Activated naive CD4-positive, alpha-beta T cell treated with anti-CD3 and anti-CD28 coated beads, Interleukin-2, amount 50 U/mL, for 16 hours (primary cell): Measurements from ENCODE around the gene HOXA3.

Source experiments
- DNase-seq: peaks from one replicate; pipeline ENCODE4 v3.0.0-alpha.2; 2020

Gene HOXA3

DNA sequence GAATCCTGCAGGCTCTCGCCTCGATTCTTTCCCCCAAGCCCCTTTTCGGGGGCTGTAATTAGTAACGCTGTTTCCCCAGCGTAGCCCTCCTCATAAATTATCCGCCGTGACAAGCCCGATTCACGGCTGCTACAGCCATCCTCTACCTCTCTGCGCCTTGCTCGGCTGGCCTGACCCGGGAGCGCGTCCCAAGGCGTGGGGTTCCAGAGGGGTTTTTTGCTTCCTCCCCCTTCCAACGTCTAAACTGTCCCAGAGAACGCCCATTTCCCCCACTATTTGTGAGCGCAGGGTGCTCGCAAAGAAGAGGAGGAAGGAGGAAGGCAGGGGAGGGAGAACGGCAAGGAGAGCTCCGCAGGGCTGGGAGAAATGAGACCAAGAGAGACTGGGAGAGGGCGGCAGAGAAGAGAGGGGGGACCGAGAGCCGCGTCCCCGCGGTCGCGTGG, 9.8 kb downstream of the HOXA3 start:
- no peak for DNase-seq

DNA sequence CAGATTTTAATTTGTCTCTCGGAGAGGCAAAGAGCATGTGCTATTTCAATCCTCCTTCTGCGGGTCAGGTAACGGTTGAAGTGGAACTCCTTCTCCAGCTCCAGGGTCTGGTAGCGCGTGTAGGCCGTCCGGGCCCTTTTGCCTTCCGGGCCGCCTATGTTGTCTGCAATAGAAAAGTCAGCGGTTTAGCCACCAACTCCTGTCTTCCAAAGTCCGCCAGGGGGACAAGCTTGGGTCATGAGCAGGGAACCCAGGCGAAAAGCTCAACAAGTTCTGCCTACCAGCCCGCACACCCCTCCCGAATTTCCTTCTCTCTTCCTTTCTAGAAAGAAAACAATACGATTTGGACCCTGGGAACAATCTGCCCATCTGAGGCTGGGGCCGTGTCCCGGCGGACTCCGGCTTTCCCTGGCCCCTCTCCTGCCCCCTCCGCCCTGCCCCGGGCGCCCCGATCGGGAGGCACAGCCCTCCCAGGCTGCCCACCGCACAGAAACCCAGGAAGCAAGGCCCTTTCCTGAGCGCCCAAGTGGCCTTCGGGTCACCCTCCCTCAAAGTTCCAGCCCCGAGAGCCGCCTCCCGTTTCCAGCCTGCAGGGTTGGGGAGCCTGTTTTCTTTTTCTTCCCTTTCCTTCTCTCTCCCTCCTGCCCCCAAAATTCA, 10.3 kb downstream of the HOXA3 start:
- no peak for DNase-seq

DNA sequence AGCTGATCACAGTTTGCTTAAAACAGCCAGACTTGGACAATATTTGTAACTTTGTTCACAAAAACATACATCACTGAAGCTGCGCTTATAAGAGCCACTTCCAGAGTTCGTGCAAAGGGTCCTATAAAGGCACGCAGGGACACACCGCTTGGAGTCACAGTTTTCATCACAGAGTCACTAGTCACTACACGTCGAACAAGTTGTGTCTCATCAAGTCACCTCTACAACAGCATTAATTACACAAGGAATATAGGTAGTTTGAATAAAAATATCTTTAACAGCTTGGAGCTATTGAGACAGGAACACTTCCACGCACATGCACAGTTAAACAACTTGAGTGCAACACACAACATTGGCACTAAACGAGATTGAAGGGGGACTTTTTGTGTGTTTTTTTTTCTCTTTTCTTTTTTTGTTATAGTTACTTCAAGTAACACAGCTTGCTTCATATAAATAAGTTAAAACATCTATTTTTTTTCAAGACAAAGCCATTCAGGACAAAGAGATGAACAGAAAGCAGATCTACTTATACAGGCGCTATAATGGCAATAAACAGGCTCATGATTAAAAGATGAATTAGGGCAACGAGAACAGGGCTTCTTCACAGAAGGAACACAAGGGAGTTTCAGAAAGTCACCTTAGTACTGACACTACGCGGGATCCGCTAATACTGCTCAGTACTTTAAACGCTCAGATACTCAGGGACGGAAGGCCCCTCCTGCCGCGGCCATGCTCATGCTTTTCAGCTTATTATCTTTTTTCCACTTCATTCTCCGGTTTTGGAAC, 11.1 kb downstream of the HOXA3 start:
- DNase-seq, result no peak

DNA sequence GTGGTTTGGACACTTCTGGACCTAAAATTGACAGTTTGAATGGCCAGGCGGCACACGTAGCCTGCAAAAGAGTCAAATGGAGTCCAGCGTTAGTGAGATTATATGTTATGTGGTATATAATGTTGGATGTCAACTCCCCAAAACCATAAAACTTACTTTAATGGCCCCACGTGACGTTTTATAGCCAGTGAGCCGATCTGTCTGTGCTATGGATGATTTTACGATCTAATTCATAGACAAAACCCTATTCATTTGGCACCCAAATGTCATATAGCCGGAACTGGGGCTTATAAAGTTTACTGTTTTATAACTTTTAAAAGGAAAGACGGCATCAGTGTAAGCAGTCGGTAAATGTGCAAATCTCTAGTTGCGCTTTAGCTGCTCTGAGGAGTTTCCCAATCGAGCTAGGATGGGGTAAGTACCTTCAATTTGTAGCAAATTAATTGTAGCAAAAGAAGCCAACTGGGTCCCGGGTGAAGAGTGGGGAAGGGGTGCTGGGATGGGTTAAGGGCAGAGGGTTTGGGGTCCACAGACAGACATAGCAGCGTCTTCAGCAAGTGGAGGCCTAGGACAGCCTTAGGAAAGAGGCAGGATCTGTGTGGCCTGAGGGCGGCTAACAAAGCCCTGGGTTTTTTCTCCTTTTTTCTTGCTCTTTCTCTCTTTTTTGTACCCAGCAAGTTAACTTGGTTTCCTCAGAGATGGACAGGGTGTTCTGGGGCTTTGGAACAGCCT, 12.1 kb downstream of the HOXA3 start:
- DNase-seq, result no peak

DNA sequence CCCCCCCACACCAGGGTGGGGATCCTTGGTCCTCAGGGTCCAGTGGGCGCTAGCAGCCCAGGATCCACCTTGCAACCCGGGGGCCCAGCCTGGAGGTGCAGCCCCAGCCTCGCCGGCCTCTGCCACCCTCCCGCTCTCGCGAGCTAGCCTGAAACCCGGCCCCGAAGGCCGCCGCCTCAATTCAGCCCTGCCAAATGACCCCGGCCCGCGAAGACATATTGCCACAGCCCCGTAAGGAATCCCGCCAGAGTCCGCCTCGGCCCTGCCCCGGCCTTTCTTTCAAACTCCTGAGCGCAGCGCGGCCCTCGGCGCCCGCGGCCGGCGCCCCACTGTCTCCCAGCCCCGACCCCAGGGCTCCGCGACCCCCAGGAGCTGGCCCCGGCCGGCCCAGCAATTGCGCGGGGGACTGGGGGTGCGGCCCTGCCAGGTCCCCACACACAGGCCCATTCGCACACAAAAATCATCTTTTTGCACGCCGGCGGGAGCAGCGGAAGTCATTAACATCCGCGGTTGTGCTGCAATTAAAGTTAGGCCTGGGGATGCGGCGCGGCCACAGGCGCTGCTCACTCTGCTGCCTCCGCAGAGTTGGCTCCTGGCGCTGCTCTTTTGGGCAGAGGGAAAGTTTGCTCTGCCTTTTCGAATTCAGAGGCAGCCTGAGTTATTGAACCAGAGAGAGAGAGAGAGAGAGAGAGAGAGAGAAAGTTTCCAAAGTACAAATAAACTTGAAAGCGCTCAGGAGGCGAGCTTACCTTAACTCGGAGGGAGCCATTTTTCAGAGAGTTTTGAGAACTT, 12.9 kb downstream of the HOXA3 start:
- no peak for DNase-seq

DNA sequence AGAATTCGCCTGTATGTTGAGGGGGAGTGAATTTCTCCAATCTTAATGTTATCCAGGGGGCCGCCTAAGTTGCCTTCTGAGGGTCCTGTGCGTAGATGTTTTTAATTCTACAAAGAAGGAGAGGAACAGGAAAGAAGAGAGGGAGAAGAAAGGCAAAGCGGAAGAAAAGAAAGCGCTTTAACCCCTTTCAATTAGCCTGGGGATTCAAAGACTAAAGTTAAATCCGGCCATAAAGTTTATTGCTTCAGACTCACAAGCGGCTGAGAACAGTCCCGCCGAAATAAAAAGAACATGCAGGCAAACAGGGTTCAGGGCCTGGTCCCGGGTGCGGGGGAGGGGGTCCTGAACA, 13.4 kb downstream of the HOXA3 start:
- DNase-seq, result no peak

DNA sequence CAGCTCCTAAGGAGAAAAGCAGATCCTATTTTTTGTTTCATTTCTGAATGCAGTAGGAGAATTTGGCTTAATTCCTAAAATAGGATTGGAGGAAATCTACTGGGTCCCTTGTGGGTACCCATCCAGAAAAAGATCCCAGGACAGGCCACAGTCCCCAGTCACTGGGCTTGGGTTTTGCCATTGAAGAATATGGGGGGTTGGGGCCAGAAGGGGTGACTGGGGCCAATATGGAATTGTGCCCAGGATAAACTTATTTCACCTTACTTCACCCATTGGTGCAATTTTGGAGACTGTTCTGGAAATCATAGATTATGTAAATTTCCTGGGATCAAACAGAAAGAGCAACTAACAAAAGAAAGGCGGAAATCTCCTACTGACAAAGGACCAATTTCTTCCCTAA, 13.9 kb downstream of the HOXA3 start:
- DNase-seq, result no peak

DNA sequence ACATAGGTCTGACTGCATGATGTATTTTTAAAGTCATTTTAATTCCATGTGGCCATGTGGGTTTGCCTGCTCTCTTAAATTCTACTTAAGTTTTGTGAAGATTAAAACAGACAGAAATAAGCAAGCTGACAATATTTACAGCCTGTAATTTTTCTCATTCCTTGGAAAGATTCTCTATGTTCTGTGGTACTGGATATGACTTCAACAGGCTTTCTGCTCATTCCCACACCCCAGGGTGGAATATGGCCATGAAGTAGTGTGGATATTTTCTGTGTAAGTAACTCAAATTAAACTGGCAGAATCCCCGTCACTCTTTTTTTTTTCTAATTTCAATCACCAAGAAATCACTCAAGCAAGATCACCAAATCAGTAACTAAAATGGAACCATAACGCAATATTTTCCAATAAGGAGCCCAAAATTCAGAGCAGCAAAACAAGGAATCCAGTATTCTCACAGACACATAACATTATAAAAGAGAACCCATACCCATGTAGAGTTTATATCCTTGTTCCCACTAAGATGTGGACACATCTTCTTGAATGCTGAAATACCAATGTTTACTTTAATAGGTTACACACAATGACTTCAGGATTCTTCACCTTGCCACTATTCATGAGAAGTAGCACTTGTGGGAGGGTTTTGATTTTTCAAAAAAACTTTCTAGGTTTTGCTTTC, 14.6 kb downstream of the HOXA3 start:
- no peak for DNase-seq

DNA sequence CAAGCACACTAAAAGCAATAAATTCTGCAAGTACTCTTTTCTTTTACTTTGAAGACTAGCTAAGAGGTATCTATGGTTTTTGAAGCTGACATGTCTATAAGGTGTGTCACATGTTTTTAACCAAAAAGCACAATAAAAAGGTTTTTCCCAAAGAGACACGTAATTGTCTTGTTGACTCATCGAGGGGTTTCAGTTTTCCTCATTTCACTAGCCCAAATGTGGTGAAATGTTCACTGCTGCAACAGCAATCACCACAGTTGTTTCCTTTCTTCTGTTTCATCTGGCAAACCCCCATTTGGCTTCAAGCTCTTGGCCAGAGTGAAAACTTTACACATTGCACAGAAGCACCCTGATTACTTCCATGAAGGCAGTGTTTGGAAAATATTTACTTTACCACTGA, 18.0 kb downstream of the HOXA3 start:
- no peak for DNase-seq

DNA sequence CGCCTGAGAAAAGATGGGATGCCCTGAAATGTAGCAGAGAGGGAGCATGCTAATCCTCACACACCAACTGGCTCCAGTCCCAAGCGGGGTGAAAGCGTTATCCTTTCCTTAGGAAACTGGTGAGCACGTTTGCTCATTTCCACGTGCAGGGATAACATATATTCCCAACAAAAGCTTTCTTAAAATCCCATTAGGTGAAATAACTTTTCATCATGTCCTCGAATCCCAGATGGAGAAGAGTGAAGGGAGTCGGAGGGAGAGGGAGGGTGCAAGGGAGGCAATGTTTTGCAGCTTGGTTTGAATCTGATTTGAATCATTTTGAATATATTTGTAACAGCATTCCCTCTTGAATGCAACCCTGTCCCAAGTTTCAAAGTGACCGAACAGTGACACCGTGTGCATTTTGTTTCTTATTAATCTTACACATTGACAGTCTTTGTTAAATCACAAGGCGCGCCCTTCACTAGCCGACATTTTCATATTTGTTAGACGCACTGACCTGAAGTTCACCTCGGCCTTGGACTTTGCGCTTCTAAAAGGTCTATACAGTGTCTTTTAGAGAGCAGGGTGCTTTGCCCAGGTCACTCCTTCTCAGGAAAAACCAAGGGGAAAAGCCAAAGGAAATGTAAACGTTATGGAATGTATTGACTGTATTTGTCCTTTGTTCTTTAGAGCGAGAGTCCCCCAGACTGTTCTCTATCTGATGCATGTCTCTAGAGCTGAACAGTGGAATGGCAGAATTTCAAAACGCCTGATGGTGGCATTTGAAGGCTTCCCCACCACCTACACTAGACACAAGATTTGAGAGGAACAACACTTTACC, 18.8 kb downstream of the HOXA3 start:
- DNase-seq, result no peak

DNA sequence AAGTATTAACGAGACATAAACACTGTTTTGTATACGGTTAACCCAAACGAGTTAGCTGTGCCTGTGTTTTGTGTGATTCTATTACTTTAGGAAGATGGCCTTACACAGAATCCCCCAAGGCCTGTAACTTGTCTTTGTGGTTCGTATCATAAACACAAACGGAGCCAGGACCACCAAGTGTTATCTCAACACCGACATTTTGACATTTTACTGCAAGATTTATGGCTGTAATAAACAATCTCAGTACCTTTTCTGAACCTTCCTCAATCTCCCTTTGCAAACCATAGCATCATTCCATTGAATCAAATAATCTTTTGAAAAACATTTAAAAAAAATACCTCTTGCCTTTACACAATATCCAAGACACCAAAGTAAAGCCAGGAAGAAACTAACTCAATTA, 19.4 kb downstream of the HOXA3 start:
- no peak for DNase-seq

DNA sequence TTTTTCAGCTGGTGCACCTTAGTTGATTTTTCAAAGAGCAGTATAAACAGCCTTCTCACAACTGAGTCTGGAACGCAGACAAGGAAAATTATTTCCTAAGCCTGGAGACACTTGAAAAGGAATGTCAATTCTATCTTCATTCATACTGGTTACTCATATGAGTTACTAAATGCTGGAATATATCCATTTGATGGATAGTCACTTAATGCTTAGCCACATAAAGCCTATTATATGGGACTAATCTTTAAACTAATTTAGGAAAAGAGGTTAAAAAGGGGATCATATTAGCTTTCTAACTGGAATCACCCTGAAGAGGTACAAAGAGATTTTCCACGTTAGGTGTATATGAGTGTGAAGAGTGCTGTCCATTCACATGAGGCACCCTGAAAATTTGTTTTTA, 20.2 kb downstream of the HOXA3 start:
- no peak for DNase-seq

DNA sequence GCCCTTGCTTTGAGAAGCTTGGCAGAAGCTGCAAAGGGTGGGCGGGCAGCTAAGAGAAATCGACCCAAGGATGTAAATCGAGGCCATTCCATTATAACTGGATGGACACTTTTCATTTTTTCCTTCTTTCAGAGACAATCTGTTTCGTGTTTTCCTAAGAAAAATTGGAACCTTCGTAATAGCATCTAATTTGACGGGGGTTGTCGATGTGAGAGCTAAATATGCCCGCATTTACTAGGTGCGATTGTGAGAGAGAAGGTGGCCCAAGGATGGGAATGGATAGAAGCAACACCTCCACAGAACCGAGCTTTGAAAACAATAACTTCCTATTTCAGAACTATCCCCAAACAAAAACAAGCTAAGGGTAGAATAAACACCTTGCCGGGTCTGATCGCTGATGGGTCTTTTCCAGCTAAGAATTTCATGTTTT, 21.0 kb downstream of the HOXA3 start:
- no peak for DNase-seq

DNA sequence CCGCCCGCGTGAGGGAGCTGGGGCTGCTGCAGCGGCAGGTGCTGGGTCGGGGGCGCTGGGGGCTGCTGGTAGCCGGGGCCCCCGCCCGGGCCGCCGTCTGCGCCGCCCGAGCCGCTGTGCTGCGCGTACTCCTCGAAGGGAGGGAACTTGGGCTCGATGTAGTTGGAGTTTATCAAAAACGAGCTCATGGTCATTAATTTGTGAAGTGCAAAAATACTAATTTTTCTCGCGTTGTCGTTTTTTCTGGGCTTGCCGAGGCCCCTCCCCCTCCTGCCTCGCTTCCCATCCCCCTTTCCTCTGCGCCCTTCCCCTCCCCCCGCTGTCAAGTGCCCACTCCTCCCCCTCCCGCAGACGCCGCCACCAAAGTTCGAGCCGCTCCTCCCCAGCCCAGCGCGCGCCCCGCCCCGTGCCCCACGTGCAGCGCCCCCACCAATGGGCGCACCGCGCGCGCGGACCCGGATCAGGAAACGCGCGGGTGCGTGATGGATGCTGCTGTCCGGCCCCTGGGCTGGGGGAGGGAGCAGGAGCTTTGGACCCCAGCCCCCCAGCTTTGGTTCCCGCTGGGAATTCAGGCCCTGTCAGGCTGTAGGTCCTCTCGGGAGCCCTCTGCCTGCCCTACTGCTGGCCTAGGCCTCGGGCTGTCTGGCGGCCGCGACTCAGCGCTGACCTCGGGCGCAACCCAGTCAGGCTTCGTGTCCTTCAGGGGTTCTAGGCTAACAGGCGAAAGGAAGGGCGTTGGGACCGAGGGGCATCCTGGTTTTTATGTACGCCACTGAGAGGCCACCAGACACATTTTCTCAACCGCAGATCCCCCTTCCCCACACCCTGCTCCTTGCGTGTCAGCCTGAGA, 21.6 kb downstream of the HOXA3 start, which contains the start of gene HOXA4:
TSS of gene HOXA4 (minus strand) at position 218 of the 850 bp plus-strand sequence. CDS start at position 194, 24 bp downstream.
- peak; percentile 83 for DNase-seq

DNA sequence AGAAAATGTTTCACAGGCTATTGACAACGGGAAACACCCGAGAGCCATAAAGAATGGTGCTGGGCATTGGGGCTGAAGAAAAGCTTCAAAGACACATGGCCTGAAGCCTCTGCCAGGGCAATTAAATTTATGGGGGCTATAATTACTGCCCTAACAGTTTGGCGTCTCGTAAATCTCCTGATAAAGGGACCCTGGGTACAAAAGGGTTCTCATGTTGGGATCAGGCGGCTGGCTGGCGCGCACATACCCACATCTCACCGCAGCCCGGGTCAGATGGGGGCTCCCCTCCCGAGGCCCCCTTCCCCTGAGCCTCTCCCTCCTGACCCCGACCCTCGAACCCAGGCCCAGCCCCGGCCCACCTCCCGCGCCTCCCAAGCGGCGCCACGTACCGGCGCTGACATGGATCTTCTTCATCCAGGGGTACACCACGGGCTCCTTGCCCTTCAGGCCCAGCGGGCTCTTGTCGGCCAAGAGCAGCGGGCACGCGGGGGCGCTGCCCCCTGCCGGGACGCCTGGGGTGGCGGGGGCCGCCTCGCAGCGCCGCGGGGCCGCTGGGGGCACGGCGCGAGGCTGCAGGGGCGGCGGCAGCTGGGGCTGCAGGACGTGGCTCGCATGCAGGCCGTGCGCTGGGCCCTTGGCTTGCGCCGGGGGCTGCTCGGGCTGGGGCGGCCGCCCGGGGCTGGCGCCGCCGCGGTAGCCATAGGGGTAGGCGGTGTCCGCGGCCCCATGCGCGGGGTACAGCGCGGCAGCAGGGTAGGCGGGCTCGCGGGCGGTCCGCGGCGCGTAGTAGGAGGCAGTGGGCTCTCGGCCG, 22.4 kb downstream of the HOXA3 start:
- no peak for DNase-seq

DNA sequence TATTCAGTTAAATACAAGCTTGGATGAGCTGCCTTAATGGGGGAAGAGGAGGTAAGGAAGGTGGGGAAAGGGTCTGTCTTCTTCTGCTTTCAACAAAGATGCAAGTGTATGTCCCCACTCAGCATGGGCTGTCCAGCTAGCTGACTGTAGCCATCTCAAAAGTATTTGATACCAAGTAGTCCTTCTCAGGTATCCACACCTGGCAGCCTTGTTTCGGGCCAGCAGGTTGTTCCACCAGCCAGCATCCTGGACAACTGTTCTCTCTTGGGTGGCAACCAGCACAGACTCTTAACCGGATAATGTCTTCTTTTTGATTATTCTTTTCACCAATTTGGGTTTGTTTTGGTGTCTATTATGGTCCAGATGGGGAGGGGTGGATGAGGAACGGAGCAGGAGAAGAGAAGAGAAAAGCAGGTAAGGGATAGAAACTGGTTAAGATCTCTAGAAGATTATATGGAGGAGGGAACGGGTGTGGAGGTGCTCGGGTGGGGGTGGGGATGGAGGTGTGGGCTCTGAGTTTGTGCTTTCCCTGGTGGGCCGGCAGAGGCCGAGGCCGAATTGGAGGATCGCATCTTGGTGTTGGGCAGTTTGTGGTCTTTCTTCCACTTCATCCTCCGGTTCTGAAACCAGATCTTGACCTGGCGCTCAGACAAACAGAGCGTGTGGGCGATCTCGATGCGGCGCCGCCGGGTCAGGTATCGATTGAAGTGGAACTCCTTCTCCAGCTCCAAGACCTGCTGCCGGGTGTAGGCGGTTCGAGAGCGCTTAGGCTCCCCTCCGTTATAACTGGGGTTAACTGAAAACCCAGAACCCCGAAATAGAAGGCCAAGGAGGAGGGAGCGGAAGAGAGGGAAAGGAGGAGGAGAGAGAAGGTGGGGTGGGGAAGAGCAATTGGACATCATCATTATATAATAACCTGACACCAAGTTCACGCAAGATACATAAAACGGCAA, 23.3 kb downstream of the HOXA3 start:
- DNase-seq, result no peak

DNA sequence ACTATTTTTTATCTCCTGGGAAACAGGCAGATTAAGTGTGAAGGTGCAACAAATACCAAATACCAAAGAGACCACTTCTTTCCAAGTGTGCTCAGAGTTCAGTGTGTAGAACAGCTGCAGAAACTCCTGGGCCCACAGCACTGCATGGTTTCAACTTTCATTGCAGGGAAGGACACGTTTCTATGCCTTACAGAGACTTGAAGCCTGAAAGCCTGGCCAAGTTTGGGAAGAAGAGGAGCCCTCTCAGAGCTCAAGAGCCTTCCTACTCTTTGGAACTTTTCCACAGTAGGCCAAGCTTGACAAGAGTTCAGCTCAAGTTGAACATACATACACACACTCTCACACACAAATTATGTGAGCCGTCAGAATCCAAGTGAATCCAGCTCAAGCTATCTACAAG, 24.3 kb downstream of the HOXA3 start:
- no peak for DNase-seq

DNA sequence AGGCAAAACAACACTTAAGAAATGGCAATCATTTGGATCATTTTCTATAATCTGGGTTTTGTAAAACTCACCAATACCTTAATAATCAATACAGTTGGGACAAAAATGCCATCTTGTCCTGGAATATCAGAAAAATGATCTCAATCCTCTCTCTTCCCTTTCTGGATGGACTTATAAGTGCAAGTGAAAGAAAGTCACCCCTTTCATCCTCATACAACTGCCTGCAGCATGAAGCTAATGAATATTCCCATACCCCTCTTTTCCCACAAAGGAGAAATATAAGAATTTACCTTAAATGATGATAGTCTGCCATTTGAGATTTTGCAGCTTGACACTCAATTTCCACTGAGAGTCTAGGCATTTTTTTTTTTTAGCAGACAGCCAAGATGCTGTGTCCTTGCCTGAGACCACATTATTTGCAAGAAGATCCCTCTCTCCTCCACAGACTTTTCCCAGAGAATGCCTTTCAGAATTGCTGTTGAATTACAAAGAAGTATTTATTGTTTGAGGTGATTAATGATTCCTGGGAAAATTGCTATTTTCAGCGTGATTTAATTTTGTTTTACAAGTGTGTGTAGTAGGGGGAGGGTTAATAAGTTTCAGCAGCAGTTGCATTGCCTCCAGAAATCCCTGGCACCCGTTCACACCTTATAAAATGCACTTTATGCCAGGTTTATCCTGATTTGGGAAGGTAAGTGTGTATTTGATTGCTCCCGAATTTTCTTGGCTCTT, 25.6 kb downstream of the HOXA3 start:
- DNase-seq, result no peak
